Thyroid gland (tissue), 4 donors: Measurements from ENCODE around the gene DPP10.

ENCODE experiments used
- CTCF ChIP-seq, 6 experiments: fragments of 200-600 bp in 3 of 6; fragments of 450-650 bp in 3 of 6; sonication (generic) in 3 of 6; IDR thresholded peaks; one replicate each; pipeline ENCODE4 v1.5.1; 2016 to 2019; ENCODE audit warnings: antibody characterized with exemption in 6 of 6, mild to moderate bottlenecking in 2 of 6, inconsistent platforms in 1 of 6, moderate library complexity in 1 of 6
- POLR2A ChIP-seq, 2 donors: fragments of 450-650 bp; IDR thresholded peaks; one replicate each; pipeline ENCODE4 v1.6.1; 2017; ENCODE audit warnings: antibody characterized with exemption in 2 of 2, mild to moderate bottlenecking in 2 of 2, moderate library complexity in 1 of 2

- no peak for TF ChIP-seq CTCF (IDR thresholded peaks at IDR 0.05)
- TF ChIP-seq POLR2A (IDR thresholded peaks at IDR 0.05), result no peak
Observed at GRCh38 chr2:114553027-114553426, 110.6 kb downstream of the DPP10 start.
